ENCODE results near the gene PHLDB1. TPM values are rescaled to one million over a fixed set of nuclear protein-coding genes. Genes with fewer than 3 reads are reported as not detected.

The PHLDB1 gene
- total RNA-seq, 1 donor from 2014 or later: 45.4 TPM

GRCh38 chr11:118688851-118689502 lies 81.6 kb downstream of the PHLDB1 start:
- Mint-ChIP-seq H3K27me3 (ENCODE audit: unreplicated experiment) (peaks cover 6% of the 10 kb centered on the region), H3K4me1 (ENCODE audit: unreplicated experiment) (peaks cover 12% of the 10 kb centered on the region), H3K36me3 (ENCODE audit: low read depth, unreplicated experiment) (no peaks in the 10 kb centered on the region), H3K27ac (ENCODE audit: unreplicated experiment) (no peak overlapping the region), H3K9me3 (ENCODE audit: unreplicated experiment) (no peaks in the 10 kb centered on the region), H3K4me3 (ENCODE audit: unreplicated experiment) (no peak overlapping the region)
- no peak for DNase-seq (ENCODE audit: low spot score)
- TF ChIP-seq, protein P1, sequence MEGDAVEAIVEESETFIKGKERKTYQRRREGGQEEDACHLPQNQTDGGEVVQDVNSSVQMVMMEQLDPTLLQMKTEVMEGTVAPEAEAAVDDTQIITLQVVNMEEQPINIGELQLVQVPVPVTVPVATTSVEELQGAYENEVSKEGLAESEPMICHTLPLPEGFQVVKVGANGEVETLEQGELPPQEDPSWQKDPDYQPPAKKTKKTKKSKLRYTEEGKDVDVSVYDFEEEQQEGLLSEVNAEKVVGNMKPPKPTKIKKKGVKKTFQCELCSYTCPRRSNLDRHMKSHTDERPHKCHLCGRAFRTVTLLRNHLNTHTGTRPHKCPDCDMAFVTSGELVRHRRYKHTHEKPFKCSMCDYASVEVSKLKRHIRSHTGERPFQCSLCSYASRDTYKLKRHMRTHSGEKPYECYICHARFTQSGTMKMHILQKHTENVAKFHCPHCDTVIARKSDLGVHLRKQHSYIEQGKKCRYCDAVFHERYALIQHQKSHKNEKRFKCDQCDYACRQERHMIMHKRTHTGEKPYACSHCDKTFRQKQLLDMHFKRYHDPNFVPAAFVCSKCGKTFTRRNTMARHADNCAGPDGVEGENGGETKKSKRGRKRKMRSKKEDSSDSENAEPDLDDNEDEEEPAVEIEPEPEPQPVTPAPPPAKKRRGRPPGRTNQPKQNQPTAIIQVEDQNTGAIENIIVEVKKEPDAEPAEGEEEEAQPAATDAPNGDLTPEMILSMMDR (IDR thresholded peaks at IDR 0.05; ENCODE audit: unreplicated experiment): no peak

DNA sequence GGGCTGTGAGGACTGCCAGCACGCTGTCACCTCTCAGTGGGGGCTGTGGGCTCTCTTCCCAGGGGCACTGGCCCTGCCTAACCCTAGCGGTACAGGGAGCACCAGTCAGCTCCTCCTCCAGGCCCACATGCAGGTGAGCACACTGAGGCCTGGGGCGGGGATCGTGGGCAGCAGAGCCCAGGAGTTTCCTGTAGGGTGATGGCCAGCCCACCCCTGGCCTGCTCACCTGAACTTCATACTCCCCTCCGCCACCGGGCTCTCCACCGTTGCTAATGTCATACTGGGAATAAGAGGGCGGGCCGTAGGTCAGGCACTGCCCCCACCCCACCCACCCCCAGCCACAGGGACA lies 82.1 kb downstream of the PHLDB1 start:
- H3K9me3 Mint-ChIP-seq (ENCODE audit: unreplicated experiment): no peaks in the 10 kb centered on the region
- H3K36me3 Mint-ChIP-seq (ENCODE audit: low read depth, unreplicated experiment): no peaks in the 10 kb centered on the region
- TF ChIP-seq, protein P1 (IDR thresholded peaks at IDR 0.05; ENCODE audit: unreplicated experiment): no peak
- peaks cover 12% of the 10 kb centered on the region for H3K4me1 Mint-ChIP-seq (ENCODE audit: unreplicated experiment)
- no peak for DNase-seq (ENCODE audit: low spot score)
- no peak overlapping the region for H3K4me3 Mint-ChIP-seq (ENCODE audit: unreplicated experiment)
- H3K27ac Mint-ChIP-seq (ENCODE audit: unreplicated experiment): no peak overlapping the region
- H3K27me3 Mint-ChIP-seq (ENCODE audit: unreplicated experiment): peaks cover 6% of the 10 kb centered on the region

DNA sequence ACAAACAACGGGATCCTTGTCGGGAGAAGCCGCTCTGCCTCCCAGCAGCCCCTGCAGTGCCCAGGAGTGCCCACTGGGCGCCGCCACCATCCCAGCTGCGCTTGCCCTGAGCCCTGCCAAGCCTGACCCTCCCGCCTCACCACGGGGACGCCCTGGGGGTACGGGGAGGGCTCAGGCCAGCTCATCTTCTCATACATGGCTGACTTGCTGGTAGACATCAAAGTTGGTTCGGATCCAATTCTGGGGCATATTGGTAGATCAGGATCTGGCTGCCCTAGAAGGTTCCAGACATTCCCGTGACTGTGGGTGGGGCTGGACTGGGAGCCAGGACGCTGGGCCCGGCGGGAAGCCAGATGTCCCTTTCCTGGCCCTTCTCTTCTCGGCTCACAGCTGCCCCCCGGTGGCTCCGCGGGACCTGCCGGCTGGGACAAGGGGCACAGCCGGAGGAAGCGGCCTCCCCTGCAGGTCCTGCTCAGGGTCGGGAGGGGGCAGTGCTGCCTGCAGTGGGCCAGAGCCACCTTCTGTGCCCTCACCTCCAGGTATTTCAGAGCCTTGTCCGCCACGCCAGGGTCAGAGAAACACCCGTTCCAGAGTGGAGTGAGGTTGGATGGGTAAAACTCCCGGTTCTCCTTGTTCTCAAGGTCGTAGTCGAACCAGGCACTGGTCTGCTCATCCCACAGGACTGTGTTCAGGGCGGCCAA lies 82.6 kb downstream of the PHLDB1 start:
- Mint-ChIP-seq H3K4me1 (ENCODE audit: unreplicated experiment) (peaks cover 12% of the 10 kb centered on the region), H3K27ac (ENCODE audit: unreplicated experiment) (peak overlapping the region; percentile 91), H3K27me3 (ENCODE audit: unreplicated experiment) (peaks cover 6% of the 10 kb centered on the region), H3K36me3 (ENCODE audit: low read depth, unreplicated experiment) (no peaks in the 10 kb centered on the region), H3K4me3 (ENCODE audit: unreplicated experiment) (peak overlapping the region; percentile 86), H3K9me3 (ENCODE audit: unreplicated experiment) (no peaks in the 10 kb centered on the region)
- TF ChIP-seq, protein P1 (IDR thresholded peaks at IDR 0.05; ENCODE audit: unreplicated experiment): peak; percentile 87
- peak; percentile 98 for DNase-seq (ENCODE audit: low spot score)

DNA sequence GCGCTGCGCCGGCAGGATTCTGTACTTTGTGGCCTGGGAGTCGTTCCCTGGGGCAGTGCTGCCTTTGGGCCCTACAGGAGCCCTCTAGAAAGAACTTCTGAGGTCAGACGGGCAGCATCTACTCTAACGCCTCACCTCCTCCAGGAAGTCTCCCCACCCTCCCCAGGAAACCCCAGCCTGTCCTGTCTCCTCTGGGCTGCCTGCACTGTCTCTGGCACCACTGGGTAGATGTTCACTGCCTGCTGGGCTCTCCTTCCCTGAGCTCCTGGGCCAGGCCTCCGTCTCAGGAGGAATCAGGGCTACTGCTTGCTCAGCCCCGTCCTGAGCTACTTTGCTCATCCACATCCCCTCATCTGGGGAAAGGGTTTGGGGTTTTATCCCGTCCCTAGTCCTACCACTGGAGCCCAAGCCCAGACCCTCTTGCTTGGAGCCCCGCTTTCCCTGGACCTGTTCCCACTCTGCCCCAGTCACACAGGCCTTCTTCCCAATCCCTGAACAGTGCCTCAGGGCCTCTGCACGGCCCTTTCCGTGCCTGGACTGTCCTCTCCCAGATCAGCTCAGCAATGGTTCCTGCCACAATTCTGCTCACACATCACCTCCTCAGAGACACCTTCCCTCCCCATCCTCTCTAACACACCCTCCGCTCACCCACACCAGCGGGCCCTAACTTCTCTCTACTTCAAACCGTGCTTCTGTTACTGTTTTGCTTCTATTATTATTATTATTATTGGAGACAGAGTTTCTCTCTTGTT lies 83.3 kb downstream of the PHLDB1 start:
- peak overlapping the region; percentile 57 for H3K27ac Mint-ChIP-seq (ENCODE audit: unreplicated experiment)
- H3K27me3 Mint-ChIP-seq (ENCODE audit: unreplicated experiment): peaks cover 6% of the 10 kb centered on the region
- no peaks in the 10 kb centered on the region for H3K9me3 Mint-ChIP-seq (ENCODE audit: unreplicated experiment)
- H3K4me1 Mint-ChIP-seq (ENCODE audit: unreplicated experiment): peaks cover 8% of the 10 kb centered on the region
- H3K36me3 Mint-ChIP-seq (ENCODE audit: low read depth, unreplicated experiment): no peaks in the 10 kb centered on the region
- TF ChIP-seq, protein P1 (IDR thresholded peaks at IDR 0.05; ENCODE audit: unreplicated experiment): no peak
- H3K4me3 Mint-ChIP-seq (ENCODE audit: unreplicated experiment): peak overlapping the region; percentile 43
- DNase-seq (ENCODE audit: low spot score): no peak
